Calu3 (cell line): Measurements from ENCODE around the gene CD200R1. TPM values are rescaled to one million over a fixed set of nuclear protein-coding genes. Genes with fewer than 3 reads are reported as not detected.

Experiments used
- BruUV-seq: library from RNA; stranded (reverse); fragments of 400-500 nt; replicated peaks from 2 replicates; lab custom pipeline; 2021; lab: Mats Ljungman, UMichigan
- CTCF ChIA-PET: fragments of 300-600 bp; sonication (Branson Sonifier 250); formaldehyde crosslinking; loops from one replicate; lab custom pipeline; 2022; ENCODE audit warnings: antibody characterized with exemption; lab: Charles Lee
- DNase-seq: peaks from one replicate; pipeline ENCODE4 v3.0.0; 2022
- H3K27ac Mint-ChIP-seq: one replicate; pipeline ENCODE4 v1.8.0; 2022; ENCODE audit warnings: mixed read lengths; ENCODE audit not compliant: unreplicated experiment
- H3K27me3 Mint-ChIP-seq: one replicate; pipeline ENCODE4 v1.8.0; 2022; ENCODE audit warnings: mixed read lengths; ENCODE audit not compliant: unreplicated experiment
- H3K36me3 Mint-ChIP-seq: one replicate; pipeline ENCODE4 v1.8.0; 2022; ENCODE audit warnings: mild to moderate bottlenecking, moderate library complexity, mixed read lengths; ENCODE audit not compliant: insufficient read depth, unreplicated experiment
- H3K4me1 Mint-ChIP-seq: one replicate; pipeline ENCODE4 v1.8.0; 2022; ENCODE audit warnings: mild to moderate bottlenecking, low read depth, mixed read lengths; ENCODE audit not compliant: unreplicated experiment
- H3K4me3 Mint-ChIP-seq: one replicate; pipeline ENCODE4 v1.8.0; 2022; ENCODE audit warnings: mild to moderate bottlenecking, low read depth, moderate library complexity, mixed read lengths; ENCODE audit not compliant: unreplicated experiment
- H3K9me3 Mint-ChIP-seq: one replicate; pipeline ENCODE4 v1.8.0; 2022; ENCODE audit warnings: low read depth, mixed read lengths; ENCODE audit not compliant: unreplicated experiment
- CTCF ChIP-seq: fragments of 200-600 bp; IDR thresholded peaks from one replicate; pipeline ENCODE4 v1.8.0; 2022; ENCODE audit warnings: antibody characterized with exemption; ENCODE audit not compliant: unreplicated experiment
- intact Hi-C: fragments of 100-400 bp; cut with micrococcal nuclease; formaldehyde crosslinking; loops from one replicate; pipeline ENCODE4 v1.10.0; 2022; ENCODE audit not compliant: unreplicated experiment
- total RNA-seq: library from RNA; stranded (reverse); gene quantifications from 2 replicates; pipeline ENCODE4 v1.2.3, GENCODE V29; 2022

The CD200R1 gene
- total RNA-seq, 1 experiment from 2014 or later, result not detected

DNA sequence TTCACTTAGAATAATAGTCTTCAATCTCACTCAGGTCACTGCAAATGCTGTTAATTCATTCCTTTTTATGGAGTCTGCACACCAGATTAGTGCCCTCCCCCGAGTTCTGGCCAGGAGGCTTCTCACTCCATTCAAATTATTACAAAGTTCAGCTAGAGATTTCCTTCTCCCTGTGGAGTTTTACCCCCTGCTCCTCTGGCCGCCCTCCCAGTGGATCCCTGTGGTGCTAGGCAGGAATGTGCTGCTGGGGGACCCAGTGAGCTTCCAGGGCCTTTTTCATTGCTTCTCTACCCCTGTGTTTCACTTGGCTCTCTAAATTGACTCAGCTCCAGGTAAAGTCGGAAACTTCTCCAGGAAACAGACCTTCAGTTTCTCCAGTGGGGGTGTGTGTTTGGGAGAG lies 85.5 kb downstream of the CD200R1 start:
- H3K4me1 Mint-ChIP-seq, result no peaks in the 10 kb centered on the region
- H3K4me3 Mint-ChIP-seq, result no peak overlapping the region
- no TSS peak for BruUV-seq
- TF ChIP-seq CTCF, result no peak
- intact Hi-C loops, result no loop called here
- no peaks in the 10 kb centered on the region for H3K36me3 Mint-ChIP-seq
- H3K27me3 Mint-ChIP-seq, result peaks cover 13% of the 10 kb centered on the region
- H3K9me3 Mint-ChIP-seq, result no peaks in the 10 kb centered on the region
- DNase-seq, result no peak
- H3K27ac Mint-ChIP-seq, result no peak overlapping the region
- CTCF ChIA-PET, result no interaction called here

DNA sequence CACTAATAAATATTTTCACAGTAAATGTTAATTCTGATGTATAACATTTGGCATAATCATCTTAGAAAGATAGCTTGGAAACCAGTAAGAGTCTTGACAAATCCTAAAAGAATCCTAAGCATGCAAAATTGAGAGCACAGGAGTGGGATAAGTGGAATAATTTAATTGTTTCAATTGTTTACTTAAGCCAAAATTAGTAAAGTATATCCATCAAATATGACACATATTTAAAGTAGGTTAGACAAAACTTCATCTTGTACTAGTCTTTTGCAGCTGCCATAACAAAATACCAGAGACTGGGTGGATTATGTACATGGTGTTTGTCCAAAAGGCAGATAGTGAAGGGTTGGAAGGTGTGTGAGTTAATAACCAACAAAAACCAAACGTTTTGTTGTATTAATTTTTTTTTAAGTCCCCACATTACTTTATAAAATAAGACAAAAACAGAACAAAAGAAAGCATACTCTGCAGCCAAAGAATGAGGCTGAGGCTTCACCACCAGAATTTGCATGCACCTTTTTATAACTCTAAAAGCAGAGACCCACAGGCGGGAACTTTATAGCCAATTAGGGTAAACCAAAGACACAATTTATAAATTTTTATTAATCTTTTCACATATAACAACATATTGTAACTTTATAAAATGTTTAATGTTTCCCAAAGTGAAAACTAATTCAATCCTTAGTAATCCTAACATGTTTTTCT lies 86.4 kb downstream of the CD200R1 start:
- no peak for DNase-seq
- H3K27me3 Mint-ChIP-seq, result peaks cover 21% of the 10 kb centered on the region
- H3K4me1 Mint-ChIP-seq, result no peaks in the 10 kb centered on the region
- TF ChIP-seq CTCF, result no peak
- intact Hi-C loops, result no loop called here
- no peaks in the 10 kb centered on the region for H3K9me3 Mint-ChIP-seq
- H3K27ac Mint-ChIP-seq, result no peak overlapping the region
- CTCF ChIA-PET, result no interaction called here
- H3K4me3 Mint-ChIP-seq, result no peak overlapping the region
- BruUV-seq, result no TSS peak
- no peaks in the 10 kb centered on the region for H3K36me3 Mint-ChIP-seq

DNA sequence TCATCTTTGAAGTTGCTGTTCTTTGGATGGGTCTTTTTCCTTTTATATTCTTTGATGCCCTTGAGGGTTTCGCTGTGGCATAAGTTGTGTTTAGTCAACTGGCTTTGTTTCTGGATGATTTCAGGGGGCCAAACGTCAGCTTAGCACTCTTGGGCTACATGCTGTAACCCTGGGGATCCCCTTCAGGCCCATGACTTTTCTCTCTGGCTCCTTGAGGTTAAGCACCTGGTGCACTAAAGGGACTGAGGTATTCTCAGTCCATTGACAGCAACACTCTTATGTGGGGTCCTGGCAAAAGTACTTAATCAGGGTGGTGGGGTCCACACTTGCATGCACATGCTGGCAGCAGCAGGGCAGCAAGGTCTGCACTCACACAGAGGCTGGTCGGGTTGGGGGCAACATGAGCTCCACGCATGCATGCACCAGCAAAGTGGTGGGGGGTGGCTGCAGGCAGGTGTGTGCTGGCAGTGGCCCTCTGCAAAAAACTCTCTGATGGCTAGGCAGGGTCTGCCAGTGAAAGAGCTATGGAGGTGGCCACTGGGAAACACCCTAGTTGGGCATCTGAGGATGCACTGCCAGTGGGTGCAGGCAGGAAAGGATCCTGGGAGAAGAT lies 90.1 kb downstream of the CD200R1 start:
- H3K27ac Mint-ChIP-seq, result no peak overlapping the region
- no peaks in the 10 kb centered on the region for H3K4me1 Mint-ChIP-seq
- CTCF ChIA-PET, result no interaction called here
- TF ChIP-seq CTCF, result no peak
- no peak overlapping the region for H3K4me3 Mint-ChIP-seq
- H3K27me3 Mint-ChIP-seq, result peaks cover 56% of the 10 kb centered on the region
- intact Hi-C loops, result no loop called here
- no TSS peak for BruUV-seq
- DNase-seq, result no peak
- no peaks in the 10 kb centered on the region for H3K9me3 Mint-ChIP-seq
- H3K36me3 Mint-ChIP-seq, result no peaks in the 10 kb centered on the region

DNA sequence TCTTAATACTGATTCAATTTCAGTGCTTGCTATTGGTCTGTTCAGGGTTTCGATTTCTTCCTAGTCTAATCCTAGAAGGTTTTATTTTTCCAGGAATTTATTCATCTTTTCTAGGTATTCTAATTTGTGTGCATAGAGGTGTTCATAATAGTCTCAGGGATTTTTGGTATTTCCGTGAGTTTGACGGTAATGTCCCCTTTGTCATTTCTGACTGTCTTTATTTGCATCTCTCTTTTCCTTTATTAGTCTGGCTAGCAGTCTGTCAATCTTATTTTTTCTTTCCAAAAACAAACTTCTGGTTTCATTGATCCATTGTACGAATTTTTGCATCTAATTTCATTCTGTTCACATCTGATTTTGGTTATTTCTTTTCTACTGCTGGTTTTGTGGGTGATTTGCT lies 93.0 kb downstream of the CD200R1 start:
- Mint-ChIP-seq H3K4me1 (no peaks in the 10 kb centered on the region), H3K27me3 (peaks cover 54% of the 10 kb centered on the region), H3K27ac (no peak overlapping the region), H3K9me3 (no peaks in the 10 kb centered on the region), H3K36me3 (no peaks in the 10 kb centered on the region), H3K4me3 (no peak overlapping the region)
- BruUV-seq, result no TSS peak
- no peak for DNase-seq
- TF ChIP-seq CTCF, result no peak
- CTCF ChIA-PET, result no interaction called here
- intact Hi-C loops, result no loop called here
